EH (cell line): ENCODE results near the gene IFIT1B.
A peak's percentile ranks its signal among the peaks of the same experiment; 100 is the strongest.
"Not testable (repeated sequence)": the region's sequence is repeated elsewhere in the genome, so short reads cannot be mapped to it uniquely, and the experiment has no call there.

Experiments used
- DNase-seq: peaks from one replicate; pipeline ENCODE4 v3.0.0-alpha.2; 2015; ENCODE audit warnings: low read depth

Gene IFIT1B, protein sequence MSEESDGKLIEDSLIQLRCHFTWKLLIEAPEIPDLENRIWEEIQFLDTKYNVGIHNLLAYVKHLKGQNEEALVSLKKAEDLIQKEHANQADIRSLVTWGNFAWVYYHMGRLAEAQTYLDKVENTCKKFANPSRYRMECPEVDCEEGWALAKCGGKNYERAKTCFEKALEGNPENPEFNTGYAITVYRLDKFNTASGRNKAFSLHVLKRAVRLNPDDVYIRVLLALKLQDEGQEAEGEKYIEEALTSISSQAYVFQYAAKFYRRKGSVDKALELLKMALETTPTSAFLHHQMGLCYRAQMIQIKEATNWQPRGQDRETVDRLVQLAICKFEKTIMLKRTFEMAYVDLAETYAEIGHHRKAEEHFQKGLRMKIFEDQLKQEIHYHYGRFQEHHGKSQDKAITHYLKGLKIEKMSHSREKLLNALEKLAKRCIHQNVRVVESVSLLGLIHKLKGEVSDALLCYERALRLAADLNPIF

DNA sequence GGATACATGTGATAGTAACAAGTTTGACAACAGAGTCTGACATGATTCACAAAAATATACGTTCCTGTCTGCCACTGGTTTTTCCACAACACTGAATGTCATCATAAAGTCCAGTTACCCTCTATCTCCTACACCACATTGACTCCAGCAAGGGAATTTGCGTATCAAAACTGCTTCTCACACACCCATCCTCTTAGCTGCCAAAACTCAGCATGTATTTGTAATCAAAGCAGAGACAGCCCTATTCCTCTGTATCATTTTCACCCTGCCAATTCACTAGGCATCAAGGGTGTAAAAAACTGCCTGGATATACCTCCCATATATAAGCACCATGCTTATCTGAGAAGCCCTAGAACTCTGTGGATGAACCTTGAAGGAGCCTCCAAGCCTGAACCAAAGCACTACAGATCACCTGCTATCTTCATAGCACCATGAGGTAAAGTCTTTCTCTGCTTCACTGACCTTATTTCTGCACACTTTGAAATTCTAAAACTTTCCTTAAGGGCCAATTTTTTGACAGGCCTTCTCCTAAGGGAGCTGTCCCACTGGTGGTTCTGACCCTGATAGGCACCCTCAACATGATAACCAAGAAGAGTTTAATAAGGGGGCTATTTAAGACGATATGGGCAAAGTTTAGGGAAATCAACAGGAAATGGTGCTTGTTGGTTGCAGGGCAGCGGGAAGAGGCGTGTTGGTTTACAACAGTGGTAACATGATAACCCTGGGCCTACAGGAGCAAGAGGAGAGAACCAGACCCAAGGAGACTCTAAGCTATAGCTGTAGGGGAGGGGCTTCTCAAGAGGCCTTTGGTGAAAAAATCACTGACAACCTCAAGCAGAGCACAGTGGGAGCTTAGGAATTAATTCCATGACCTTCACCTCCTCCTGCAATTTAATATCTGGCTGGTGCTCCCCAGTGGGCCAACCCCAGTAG lies at the start of gene IFIT1B:
Gene IFIT1B (plus strand): TSS at position 352 of the 933 bp plus-strand sequence. CDS start 80 bp downstream, at position 432.
- no peak for DNase-seq

DNA sequence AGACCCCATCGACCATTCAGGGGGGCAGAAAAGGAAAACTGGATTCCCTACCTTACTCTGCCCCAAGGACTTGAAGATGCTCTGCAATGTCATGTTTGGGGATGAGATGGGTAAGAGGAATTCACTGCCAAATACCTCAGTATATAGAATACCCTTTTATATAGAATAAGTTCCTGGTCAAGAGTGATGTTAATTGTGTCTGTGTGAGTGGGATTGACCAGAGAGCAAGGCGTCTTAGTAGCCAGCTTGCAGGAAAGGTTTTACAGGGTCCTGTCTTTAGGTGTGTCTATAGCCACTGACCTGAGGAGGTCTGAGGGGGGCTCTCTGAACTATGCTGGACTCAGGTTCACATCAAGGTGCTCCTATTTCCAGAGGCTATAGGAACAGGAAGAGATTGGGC lies 48.7 kb upstream of the IFIT1B start:
- DNase-seq = no peak

DNA sequence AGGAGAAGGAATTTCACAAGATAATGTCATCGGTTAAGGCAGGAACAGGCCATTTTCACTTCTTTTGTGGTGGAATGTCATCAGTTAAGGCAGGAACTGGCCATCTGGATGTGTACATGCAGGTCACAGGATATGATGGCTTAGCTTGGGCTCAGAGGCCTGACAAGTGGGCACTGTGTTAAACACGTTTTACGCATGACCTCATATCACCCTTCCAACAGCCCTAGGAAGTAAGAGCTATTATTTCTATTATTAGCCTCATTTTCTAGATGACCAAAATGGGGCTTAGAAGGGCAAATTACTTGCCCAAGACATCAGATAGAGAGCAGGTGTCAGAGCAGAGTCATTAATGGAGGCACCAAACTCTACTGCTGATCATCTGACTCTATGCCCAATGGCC lies 47.8 kb upstream of the IFIT1B start:
- not testable (repeated sequence) for DNase-seq

DNA sequence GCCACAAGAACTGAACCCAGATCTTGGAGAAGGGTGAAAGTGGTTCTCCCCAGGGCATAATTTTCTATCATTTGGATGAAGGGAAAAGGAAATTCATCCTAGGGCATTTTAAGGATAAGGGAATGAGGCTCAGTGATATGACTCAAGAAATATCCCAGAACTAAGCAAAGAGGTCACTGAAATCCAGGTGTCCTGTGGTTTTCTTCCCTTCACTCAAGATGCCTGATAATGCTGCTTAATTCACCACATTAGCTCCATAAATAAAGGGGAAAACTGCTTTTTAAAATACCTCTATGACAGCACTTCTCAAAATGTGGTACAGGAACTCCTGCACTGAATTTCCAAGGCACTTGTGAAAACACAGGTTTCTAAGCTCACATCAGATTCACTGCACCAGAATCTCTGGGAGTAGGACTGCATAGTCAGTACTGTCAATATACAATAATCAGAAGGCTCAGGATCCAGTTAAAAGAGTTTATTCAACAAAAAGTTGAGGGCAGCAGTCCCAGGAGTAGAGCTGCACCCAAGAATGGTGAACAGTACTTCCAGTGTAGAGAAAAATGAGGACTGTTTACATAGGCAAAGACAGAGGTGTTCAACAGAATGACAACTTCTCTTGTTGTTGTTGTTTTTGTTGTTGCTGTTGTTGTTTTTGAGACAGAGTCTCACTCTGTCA lies 47.2 kb upstream of the IFIT1B start:
- no peak for DNase-seq

DNA sequence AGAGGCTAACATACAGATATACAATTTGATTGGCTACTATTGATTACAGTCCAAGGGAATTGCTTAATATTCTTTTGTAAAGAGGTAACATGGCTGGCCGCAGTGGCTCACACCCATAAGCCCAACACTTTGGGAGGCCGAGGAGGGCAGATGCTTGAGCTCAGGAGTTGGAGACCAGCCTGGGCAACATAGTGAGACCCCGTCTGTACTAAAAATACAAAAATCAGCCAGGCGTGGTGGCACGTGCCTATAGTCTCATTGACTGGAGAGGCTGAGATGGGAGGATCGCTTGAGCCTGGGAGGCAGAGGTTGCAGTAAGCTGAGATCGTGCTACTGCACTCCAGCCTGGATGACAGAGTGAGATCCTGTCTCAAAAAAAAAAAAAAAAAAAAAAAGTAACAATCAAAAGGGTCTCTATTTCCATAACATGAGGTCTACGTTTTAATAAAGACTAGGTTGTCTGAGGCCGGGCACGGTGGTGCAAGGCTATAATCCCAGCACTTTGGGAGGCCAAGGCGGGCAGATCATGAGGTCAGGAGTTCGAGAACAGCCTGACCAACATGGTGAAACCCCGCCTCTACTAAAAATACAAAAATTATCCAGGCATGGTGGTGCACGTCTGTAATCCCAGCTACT lies 46.3 kb upstream of the IFIT1B start:
- DNase-seq = not testable (repeated sequence)

DNA sequence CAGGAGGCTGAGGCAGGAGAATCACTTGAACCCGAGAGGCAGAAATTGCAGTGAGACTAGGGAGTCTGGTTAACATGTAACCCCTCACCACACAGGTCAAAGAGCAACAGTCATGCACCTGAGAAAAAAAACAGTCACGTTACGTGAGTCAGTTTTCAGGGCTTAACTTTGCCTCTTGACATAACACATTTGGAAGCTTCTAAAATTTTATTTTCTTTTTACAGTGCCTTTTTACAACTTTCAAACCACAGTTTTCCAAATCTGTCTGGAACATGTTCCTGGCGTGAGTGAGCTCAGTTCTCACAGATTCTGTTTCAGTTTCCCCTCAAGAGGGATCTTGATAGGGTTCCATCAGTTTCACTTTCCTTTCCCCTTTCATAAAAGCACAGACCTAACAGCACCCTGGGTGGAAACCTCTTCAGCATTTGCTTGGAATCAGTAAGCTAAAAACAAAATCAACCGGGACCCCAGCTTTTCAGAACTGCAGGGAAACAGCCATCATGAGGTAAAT lies 45.7 kb upstream of the IFIT1B start:
- DNase-seq = peak; percentile 86

DNA sequence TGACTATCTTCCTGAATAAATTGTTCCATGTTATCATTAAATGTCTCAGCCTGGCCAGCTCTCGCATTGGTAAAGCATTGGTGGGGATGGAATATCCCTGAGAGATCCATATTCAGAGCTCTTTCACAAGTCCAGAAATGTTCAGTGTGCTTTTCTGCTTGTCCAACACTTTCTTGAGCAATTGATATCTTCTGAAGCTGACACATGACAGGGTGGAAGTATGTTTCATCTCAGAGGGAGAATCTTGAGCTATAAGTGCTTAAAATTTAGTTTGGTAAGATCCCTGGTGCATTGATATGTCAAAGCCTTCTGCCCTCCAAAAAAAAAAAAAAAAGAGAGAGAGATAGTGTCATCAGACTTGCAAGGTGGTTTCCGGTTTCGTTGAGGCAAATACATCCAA lies 42.6 kb upstream of the IFIT1B start:
- no peak for DNase-seq

DNA sequence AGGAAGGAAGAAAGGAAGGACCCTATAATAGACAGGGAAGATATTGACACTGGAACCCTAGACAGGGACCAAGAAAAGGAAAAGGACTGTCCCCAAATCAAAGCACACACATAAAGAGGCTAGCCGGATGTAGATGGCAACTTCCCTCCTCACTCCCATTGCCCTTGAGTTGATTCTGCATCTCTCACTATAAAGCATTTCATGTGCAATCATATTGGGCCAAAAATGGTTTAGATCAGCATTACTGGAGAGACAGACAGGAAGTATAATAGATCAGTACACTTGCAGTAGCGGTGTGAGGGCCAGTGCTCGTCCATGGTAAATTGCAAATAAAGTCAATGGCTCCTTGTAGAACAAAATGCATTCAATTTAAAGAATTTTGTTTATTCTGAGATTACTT lies 41.6 kb upstream of the IFIT1B start:
- no peak for DNase-seq

DNA sequence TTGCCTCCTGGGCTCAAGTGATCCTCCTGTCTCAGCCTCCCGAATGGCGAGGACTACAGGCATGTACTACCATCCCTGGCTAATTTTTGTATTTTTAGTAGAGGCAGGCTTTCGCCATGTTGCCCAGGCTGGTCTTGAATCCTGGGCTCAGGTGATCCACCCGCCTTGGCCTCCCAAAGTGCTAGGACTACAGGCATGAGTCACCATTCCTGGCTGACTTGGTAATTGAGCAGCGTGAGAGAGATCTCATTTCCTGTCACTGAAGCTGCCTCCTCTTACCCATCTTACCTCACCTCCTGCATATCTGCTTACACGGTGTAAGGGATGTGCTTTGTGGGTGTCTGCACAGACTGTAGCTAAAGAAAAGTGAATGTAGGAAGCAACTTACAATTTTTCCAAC lies 40.4 kb upstream of the IFIT1B start:
- peak; percentile 68 for DNase-seq

DNA sequence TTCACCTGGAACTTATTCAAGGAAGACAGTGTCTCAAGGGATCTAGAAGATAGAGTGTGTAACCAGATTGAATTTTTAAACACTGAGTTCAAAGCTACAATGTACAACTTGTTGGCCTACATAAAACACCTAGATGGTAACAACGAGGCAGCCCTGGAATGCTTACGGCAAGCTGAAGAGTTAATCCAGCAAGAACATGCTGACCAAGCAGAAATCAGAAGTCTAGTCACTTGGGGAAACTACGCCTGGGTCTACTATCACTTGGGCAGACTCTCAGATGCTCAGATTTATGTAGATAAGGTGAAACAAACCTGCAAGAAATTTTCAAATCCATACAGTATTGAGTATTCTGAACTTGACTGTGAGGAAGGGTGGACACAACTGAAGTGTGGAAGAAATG lies 39.1 kb upstream of the IFIT1B start:
- DNase-seq = no peak

DNA sequence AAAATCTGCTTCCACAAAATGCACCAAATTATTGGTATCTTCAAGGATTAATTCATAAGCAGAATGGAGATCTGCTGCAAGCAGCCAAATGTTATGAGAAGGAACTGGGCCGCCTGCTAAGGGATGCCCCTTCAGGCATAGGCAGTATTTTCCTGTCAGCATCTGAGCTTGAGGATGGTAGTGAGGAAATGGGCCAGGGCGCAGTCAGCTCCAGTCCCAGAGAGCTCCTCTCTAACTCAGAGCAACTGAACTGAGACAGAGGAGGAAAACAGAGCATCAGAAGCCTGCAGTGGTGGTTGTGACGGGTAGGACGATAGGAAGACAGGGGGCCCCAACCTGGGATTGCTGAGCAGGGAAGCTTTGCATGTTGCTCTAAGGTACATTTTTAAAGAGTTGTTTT lies 38.0 kb upstream of the IFIT1B start:
- no peak for DNase-seq

DNA sequence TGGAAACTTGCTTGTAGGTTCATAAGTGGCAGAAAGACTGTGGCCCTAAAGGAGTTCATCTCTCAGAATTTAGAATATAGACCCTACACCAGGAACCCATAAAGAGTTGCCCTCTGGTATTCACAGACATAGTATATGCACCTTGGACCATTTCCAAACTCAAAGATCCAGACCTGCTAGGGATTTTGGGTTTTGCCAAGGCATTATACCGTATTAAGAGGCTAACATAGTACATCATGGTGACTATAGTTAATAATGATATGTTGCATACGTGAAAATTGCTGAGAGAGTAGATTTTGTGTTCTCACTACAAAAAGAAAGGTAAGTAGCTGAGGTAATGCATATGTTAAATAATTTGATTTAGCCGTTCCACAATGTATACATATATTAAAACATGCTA lies 36.2 kb upstream of the IFIT1B start:
- DNase-seq = no peak

DNA sequence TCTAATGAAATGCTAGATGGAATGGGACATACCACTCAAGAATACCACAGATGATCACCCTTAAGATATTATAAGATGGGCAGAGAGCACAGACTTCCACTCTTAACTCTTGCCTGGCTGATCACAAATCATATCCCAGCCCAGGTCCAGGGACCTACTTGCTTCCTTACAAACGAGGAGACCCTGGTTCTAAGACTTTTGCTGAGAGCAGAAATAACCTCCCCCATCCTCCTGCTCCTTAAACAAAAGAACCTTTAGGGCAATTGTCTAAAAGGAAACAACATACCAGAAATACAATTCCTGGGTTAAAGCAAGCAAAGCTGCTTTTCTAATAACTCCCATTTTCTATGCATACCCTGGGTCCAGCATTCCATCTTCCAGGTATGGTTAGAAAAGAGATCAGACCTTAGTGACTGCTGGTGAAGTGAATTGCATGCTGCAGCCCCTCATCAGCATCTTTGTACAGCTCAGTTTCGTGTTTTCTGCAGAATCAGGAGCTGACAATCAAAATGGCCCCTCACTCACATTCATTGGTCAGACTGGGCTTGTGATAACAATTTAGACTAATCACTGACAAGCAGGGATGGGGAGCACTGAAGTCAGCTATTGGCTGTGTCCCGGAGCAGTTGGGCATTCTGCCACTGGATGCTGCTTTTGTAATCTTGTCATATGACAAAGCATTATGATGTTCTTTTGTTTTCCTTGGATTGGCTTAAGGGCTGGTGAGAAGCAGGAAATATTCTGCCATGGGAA lies 35.5 kb upstream of the IFIT1B start:
- peak; percentile 85 for DNase-seq

DNA sequence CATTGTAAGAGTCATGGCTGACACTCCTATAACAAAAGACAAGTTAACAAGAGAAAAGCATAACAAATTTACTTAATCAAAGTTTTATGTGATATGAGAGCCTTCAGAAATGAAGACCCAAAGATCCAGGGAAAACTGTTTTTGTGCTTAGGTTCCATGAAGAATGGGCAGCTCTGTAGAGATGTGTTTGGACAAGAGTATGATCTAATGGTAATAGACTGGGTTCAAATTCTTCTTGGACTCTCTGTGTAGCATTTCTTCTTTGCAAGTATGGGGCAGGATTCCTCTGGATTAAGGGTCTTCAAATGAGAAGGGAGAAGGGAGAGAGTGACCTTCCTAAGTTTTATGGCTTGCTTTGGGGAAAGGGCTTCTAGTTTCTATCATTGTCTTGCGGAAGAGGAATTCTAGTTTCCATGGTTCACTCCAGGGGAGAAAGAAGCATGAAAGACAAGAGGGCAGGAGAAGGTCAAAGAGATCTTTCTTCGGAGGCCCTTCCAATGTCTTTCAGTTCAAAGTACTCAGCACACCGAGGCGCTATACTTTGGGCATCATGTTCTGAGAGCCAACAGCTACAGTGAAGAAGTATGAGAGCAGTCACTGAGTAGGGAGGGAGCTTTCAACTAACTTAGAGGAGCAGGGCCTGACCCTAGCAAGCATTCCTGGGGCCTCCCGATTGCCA lies 34.6 kb upstream of the IFIT1B start:
- DNase-seq = no peak

DNA sequence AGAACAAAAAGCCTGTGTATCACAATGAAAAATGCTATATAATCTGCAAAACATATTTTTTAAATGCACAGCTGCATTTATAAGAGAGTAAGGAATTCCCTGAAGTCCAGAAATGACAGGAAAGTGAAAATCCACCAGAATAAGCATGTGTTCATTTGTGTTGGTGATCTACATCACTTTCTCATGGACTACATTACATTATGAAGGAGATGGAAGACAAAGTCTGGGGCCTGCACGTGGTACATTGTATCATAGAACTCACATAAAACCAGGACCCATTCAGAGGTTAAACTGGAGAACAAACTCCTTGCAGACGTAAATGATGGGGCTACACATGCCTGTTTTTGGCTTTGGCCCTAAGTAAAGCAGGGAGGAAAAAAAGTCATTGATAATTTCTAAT lies 33.7 kb upstream of the IFIT1B start:
- no peak for DNase-seq

DNA sequence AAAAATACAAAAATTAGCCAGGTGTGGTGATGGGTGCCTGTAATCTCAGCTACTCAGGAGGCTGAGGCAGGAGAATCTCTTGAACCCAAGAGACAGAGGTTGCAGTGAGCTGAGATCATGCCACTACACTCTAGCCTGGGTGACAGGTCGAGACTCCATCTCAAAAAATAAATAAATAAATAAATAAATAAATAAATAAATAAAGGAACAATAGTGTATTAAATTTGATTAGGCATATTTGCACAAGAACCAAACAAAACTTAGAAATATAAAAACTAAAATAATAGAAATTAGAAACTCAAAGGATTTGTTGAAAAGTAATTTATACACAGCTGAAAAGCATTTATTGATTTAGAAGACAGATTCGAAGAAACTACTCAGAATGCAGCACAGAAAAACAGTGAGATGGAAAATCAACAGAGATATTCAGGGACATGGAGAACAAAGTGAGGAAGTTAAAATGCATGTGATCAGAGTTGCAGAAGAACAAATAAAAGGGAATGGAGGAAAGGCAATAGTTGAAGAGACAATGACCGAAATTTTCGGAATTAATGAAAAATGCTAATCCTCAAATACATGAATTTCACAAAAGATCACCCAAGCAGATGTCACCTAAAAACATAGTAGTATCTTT lies 32.4 kb upstream of the IFIT1B start:
- DNase-seq = no peak

DNA sequence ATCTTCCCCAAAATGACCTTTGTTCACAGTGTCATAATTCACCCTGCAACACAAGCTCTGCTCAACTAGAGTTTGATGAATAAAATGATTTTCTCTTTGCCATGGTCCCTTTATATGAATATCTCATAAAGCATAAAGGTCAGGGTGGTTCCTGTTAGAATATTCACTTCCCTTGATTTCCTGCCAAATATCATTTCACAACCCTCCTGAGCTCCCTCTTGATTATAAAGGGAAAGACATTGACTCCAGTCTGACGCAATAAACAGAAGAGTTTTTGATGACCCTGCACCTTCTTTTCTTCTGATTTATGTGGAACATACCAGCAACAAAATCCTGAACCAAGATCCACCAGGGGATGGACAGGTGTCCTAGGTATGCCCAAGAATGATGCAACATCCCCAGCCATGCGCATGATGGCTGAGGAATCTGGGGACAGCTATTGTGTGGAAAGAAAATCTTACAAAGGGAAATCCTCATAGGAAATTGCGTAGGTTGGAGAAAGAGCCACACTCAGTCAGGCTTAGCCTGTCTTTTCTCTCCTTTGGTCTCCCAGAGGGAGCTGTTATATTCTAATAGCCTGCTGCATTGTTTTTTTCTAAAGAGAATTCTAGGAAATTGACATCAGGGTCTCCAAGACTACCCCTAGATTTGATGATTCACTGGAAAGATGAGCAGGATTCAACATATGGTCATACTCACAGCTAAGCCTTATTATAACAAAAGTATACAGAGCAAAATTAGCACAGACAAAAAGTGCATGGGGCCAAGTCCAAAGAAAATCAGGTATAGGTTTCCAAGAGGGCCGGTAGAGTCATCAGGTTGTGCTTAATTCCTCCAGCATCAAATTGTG lies 31.2 kb upstream of the IFIT1B start:
- peak; percentile 27 for DNase-seq

DNA sequence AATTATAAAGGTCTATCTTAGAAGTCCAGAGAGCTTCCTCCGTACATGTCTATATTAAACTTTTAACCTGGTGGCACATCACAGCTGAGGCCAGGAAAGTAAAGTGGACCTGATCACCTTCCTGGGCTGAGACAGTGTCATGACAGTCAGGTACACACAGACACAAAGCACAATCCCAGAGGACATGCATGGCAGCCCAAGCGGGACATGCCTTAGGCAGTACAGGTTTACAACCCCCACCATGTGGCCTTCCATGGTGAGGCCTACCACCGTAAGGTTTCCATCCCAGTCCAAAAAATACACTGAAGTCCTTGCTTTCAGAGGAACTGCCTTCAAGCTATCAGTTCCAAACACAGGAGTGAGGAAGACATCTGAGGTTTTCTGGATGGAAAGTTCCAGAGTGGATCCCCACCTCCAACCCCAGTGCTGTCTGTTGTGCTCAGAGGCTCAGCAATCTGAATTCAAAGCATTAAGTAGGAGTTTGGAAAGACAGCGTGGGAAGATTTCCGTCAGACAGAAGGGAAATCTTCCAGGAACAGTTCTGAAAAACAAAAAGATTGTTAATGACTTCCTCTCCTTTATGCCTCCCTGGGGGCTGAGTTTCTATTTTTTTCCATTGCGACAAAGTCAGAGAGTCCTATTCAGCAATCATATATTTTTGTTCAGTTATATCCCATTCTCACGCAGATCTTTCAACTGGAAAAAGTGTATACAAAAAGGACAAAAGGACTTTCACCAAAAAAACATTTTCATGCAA lies 30.0 kb upstream of the IFIT1B start:
- no peak for DNase-seq
